SK-N-SH (cell line): ENCODE measurements around the gene TRPM1.

ENCODE experiments used
- CHD2 ChIP-seq: fragments of 150-350 bp; IDR thresholded peaks from 2 replicates; pipeline ENCODE4 v1.6.1; 2018; ENCODE audit warnings: low read length; ENCODE audit not compliant: partially characterized antibody
- EZH2phosphoT487 ChIP-seq: fragments of 200-600 bp; sonication (generic); IDR thresholded peaks from 2 replicates; pipeline ENCODE4 v1.6.1; 2017; ENCODE audit warnings: low read depth, mixed run types, mild to moderate bottlenecking, antibody characterized with exemption, moderate library complexity, borderline replicate concordance
- FOXM1 ChIP-seq: IDR thresholded peaks from 2 replicates; pipeline ENCODE4 v1.4.0; 2012; ENCODE audit warnings: low read depth, mild to moderate bottlenecking
- MXI1 ChIP-seq: IDR thresholded peaks from 2 replicates; pipeline ENCODE4 v1.6.1; 2012; ENCODE audit warnings: mild to moderate bottlenecking, low read depth, low read length, improper control_type of control experiment
- RAD21 ChIP-seq: IDR thresholded peaks from 2 replicates; pipeline ENCODE4 v1.6.1; 2012; ENCODE audit warnings: mild to moderate bottlenecking, low read length
- SMC3 ChIP-seq: IDR thresholded peaks from 2 replicates; pipeline ENCODE4 v1.6.1; 2012; ENCODE audit warnings: low read depth, low read length, improper control_type of control experiment
- TAF1 ChIP-seq: IDR thresholded peaks from 2 replicates; pipeline ENCODE4 v1.6.1; 2012; ENCODE audit warnings: low read depth, mild to moderate bottlenecking, low read length, moderate library complexity, borderline replicate concordance
- TCF12 ChIP-seq: IDR thresholded peaks from 2 replicates; pipeline ENCODE4 v1.4.0; 2012
- TEAD4 ChIP-seq: IDR thresholded peaks from 2 replicates; pipeline ENCODE4 v1.4.0; 2012; ENCODE audit warnings: mild to moderate bottlenecking, borderline replicate concordance; ENCODE audit not compliant: insufficient read depth
- USF1 ChIP-seq: IDR thresholded peaks from 2 replicates; pipeline ENCODE4 v1.4.0; 2012; ENCODE audit warnings: low read depth, borderline replicate concordance
- YY1 ChIP-seq: IDR thresholded peaks from 2 replicates; pipeline ENCODE4 v1.4.0; 2012; ENCODE audit warnings: low read depth, mild to moderate bottlenecking
- TF ChIP-seq, protein P1 (sequence below): fragments of 200-600 bp; sonication (generic); IDR thresholded peaks from 2 replicates; pipeline ENCODE4 v1.6.1; 2017; ENCODE audit warnings: antibody characterized with exemption, mild to moderate bottlenecking, moderate library complexity
- TF ChIP-seq, protein P2 (sequence below): IDR thresholded peaks from 2 replicates; pipeline ENCODE4 v1.6.1; 2012; ENCODE audit warnings: mild to moderate bottlenecking, low read depth, low read length, moderate library complexity

DNA sequence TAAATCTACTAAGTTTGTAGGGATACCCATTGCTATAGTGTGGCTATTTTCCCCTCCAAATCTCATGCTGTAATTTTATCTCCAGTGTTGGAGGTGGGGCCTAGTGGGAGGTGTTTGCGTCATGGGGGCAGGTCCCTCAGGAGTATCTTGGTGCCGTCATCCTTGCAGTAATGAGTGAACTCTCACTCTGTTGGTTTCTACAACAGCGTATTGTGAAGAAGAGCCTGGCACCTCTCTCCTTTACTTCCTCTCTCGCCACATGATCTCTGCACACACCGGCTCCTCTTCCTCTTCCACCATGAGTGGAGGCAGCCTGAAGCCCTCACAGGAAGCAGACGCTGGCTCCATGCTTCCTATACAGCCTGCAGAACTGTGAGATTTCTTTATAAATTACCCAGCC lies 34.0 kb upstream of the TRPM1 start:
- TF ChIP-seq, protein P1, sequence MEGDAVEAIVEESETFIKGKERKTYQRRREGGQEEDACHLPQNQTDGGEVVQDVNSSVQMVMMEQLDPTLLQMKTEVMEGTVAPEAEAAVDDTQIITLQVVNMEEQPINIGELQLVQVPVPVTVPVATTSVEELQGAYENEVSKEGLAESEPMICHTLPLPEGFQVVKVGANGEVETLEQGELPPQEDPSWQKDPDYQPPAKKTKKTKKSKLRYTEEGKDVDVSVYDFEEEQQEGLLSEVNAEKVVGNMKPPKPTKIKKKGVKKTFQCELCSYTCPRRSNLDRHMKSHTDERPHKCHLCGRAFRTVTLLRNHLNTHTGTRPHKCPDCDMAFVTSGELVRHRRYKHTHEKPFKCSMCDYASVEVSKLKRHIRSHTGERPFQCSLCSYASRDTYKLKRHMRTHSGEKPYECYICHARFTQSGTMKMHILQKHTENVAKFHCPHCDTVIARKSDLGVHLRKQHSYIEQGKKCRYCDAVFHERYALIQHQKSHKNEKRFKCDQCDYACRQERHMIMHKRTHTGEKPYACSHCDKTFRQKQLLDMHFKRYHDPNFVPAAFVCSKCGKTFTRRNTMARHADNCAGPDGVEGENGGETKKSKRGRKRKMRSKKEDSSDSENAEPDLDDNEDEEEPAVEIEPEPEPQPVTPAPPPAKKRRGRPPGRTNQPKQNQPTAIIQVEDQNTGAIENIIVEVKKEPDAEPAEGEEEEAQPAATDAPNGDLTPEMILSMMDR, result no peak
- no peak for TF ChIP-seq USF1
- no peak for TF ChIP-seq YY1
- TF ChIP-seq FOXM1, result no peak
- TF ChIP-seq, protein P2, sequence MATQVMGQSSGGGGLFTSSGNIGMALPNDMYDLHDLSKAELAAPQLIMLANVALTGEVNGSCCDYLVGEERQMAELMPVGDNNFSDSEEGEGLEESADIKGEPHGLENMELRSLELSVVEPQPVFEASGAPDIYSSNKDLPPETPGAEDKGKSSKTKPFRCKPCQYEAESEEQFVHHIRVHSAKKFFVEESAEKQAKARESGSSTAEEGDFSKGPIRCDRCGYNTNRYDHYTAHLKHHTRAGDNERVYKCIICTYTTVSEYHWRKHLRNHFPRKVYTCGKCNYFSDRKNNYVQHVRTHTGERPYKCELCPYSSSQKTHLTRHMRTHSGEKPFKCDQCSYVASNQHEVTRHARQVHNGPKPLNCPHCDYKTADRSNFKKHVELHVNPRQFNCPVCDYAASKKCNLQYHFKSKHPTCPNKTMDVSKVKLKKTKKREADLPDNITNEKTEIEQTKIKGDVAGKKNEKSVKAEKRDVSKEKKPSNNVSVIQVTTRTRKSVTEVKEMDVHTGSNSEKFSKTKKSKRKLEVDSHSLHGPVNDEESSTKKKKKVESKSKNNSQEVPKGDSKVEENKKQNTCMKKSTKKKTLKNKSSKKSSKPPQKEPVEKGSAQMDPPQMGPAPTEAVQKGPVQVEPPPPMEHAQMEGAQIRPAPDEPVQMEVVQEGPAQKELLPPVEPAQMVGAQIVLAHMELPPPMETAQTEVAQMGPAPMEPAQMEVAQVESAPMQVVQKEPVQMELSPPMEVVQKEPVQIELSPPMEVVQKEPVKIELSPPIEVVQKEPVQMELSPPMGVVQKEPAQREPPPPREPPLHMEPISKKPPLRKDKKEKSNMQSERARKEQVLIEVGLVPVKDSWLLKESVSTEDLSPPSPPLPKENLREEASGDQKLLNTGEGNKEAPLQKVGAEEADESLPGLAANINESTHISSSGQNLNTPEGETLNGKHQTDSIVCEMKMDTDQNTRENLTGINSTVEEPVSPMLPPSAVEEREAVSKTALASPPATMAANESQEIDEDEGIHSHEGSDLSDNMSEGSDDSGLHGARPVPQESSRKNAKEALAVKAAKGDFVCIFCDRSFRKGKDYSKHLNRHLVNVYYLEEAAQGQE, result no peak
- TF ChIP-seq TEAD4, result no peak
- TF ChIP-seq CHD2, result no peak
- TF ChIP-seq TCF12, result no peak
- TF ChIP-seq SMC3, result no peak
- TF ChIP-seq EZH2phosphoT487, result no peak
- TF ChIP-seq RAD21, result no peak
- TF ChIP-seq MXI1, result no peak
- no peak for TF ChIP-seq TAF1
